Astrocyte (in vitro differentiated cells and primary cell): ENCODE measurements around the gene SCP2D1. TPM values are rescaled to one million over a fixed set of nuclear protein-coding genes. Genes with fewer than 3 reads are reported as not detected.

Experiments
- DNase-seq: peaks from one replicate; pipeline ENCODE4 v3.0.0-alpha.2; 2010; ENCODE audit warnings: low read depth
- FAIRE-seq: peaks from 2 replicates; lab custom pipeline; 2011; peaks lifted over from hg19 to GRCh38; lab: Jason Lieb, UNC
- H2AFZ ChIP-seq: 2 replicates; pipeline ENCODE4 v1.6.0; 2012; ENCODE audit warnings: low read depth, low read length, inconsistent platforms
- H3K27ac ChIP-seq: 2 replicates; pipeline ENCODE4 v1.5.1; 2011; ENCODE audit warnings: low read depth, low read length, inconsistent platforms
- H3K27me3 ChIP-seq: 2 replicates; pipeline ENCODE4 v1.6.0; 2011; ENCODE audit warnings: low read length, inconsistent platforms; ENCODE audit not compliant: insufficient read depth
- H3K36me3 ChIP-seq: 2 replicates; pipeline ENCODE4 v1.5.1; 2011; ENCODE audit warnings: low read length, inconsistent platforms; ENCODE audit not compliant: insufficient read depth
- H3K4me1 ChIP-seq: 2 replicates; pipeline ENCODE4 v1.5.1; 2011; ENCODE audit warnings: low read length, inconsistent platforms; ENCODE audit not compliant: insufficient read depth
- H3K4me2 ChIP-seq: 2 replicates; pipeline ENCODE4 v1.6.0; 2012; ENCODE audit warnings: low read length, inconsistent platforms
- H3K4me3 ChIP-seq: 2 replicates; pipeline ENCODE4 v1.5.1; 2011; ENCODE audit warnings: low read depth, mild to moderate bottlenecking, low read length, inconsistent platforms; ENCODE audit not compliant: insufficient read depth
- H3K79me2 ChIP-seq: 2 replicates; pipeline ENCODE4 v1.6.0; 2012; ENCODE audit warnings: mild to moderate bottlenecking, low read length, inconsistent platforms; ENCODE audit not compliant: insufficient read depth
- H3K9ac ChIP-seq: 2 replicates; pipeline ENCODE4 v1.6.0; 2012; ENCODE audit warnings: mild to moderate bottlenecking, low read length, inconsistent platforms
- H3K9me3 ChIP-seq: 2 replicates; pipeline ENCODE4 v1.5.1; 2012; ENCODE audit warnings: low read depth, mild to moderate bottlenecking, low read length, inconsistent platforms; ENCODE audit not compliant: insufficient read depth
- H4K20me1 ChIP-seq: 2 replicates; pipeline ENCODE4 v1.6.0; 2012; ENCODE audit warnings: low read length, inconsistent platforms; ENCODE audit not compliant: insufficient read depth
- H3K27ac Mint-ChIP-seq: one replicate; pipeline ENCODE4 v1.8.0; 2021; ENCODE audit warnings: mild to moderate bottlenecking, mixed read lengths; ENCODE audit not compliant: unreplicated experiment
- H3K27me3 Mint-ChIP-seq: one replicate; pipeline ENCODE4 v1.8.0; 2021; ENCODE audit warnings: low read depth, mixed read lengths; ENCODE audit not compliant: unreplicated experiment
- H3K36me3 Mint-ChIP-seq: one replicate; pipeline ENCODE4 v1.8.0; 2021; ENCODE audit warnings: low read depth, mixed read lengths; ENCODE audit not compliant: unreplicated experiment
- H3K4me1 Mint-ChIP-seq: one replicate; pipeline ENCODE4 v1.8.0; 2021; ENCODE audit warnings: low read depth, mixed read lengths; ENCODE audit not compliant: unreplicated experiment
- H3K4me3 Mint-ChIP-seq: one replicate; pipeline ENCODE4 v1.8.0; 2021; ENCODE audit warnings: mild to moderate bottlenecking, moderate library complexity, mixed read lengths; ENCODE audit not compliant: unreplicated experiment
- H3K9me3 Mint-ChIP-seq: one replicate; pipeline ENCODE4 v1.8.0; 2021; ENCODE audit warnings: mild to moderate bottlenecking, mixed read lengths; ENCODE audit not compliant: unreplicated experiment
- CTCF ChIP-seq: IDR thresholded peaks from 2 replicates; pipeline ENCODE4 v1.5.1; 2011; ENCODE audit warnings: low read depth, mild to moderate bottlenecking, inconsistent platforms, low read length, moderate library complexity; ENCODE audit not compliant: insufficient read depth
- EZH2 ChIP-seq: IDR thresholded peaks from 2 replicates; pipeline ENCODE4 v1.6.1; 2012; ENCODE audit warnings: mild to moderate bottlenecking, low read length, inconsistent platforms; ENCODE audit not compliant: insufficient read depth
- total RNA-seq: library from RNA; stranded (reverse); gene quantifications from 2 replicates; pipeline ENCODE4 v1.2.1, GENCODE V29; 2021

SCP2D1 gene
- total RNA-seq, 1 donor from 2014 or later = not detected

- H3K27me3 Mint-ChIP-seq = peaks cover 4% of the 10 kb centered on the region
- Histone ChIP-seq H3K4me2 (no peak overlapping the region), H4K20me1 (no peaks in the 10 kb centered on the region), H3K4me1 (no peaks in the 10 kb centered on the region), H3K4me3 (no peak overlapping the region), H3K79me2 (no peaks in the 10 kb centered on the region), H2AFZ (no peak overlapping the region), H3K27ac (no peak overlapping the region), H3K36me3 (no peaks in the 10 kb centered on the region), H3K9ac (no peak overlapping the region), H3K27me3 (no peaks in the 10 kb centered on the region), H3K9me3 (no peaks in the 10 kb centered on the region)
- H3K4me3 Mint-ChIP-seq = no peak overlapping the region
- TF ChIP-seq CTCF (no peak), EZH2 (no peak)
- peaks cover 27% of the 10 kb centered on the region for H3K4me1 Mint-ChIP-seq
- H3K9me3 Mint-ChIP-seq = peaks cover 2% of the 10 kb centered on the region
- H3K27ac Mint-ChIP-seq = no peak overlapping the region
- FAIRE-seq (no peak), DNase-seq (no peak)
- no peaks in the 10 kb centered on the region for H3K36me3 Mint-ChIP-seq
These were observed 18.4 kb downstream of the SCP2D1 start for GRCh38 chr20:18831830-18832499.

GRCh38 chr20:18832546-18833200 lies 19.1 kb downstream of the SCP2D1 start:
- peaks cover 4% of the 10 kb centered on the region for H3K27me3 Mint-ChIP-seq
- no peak overlapping the region for H3K27ac Mint-ChIP-seq
- H3K4me1 Mint-ChIP-seq = peaks cover 27% of the 10 kb centered on the region
- H3K27ac ChIP-seq = no peak overlapping the region
- no peak overlapping the region for H2AFZ ChIP-seq
- no peaks in the 10 kb centered on the region for H3K9me3 ChIP-seq
- no peak for FAIRE-seq
- no peaks in the 10 kb centered on the region for H3K27me3 ChIP-seq
- H3K36me3 Mint-ChIP-seq = no peaks in the 10 kb centered on the region
- no peaks in the 10 kb centered on the region for H3K79me2 ChIP-seq
- H3K4me1 ChIP-seq = no peaks in the 10 kb centered on the region
- H3K4me3 ChIP-seq = no peak overlapping the region
- H3K9me3 Mint-ChIP-seq = peaks cover 2% of the 10 kb centered on the region
- DNase-seq = no peak
- H3K9ac ChIP-seq = no peak overlapping the region
- TF ChIP-seq CTCF (no peak), EZH2 (no peak)
- no peak overlapping the region for H3K4me2 ChIP-seq
- no peak overlapping the region for H3K4me3 Mint-ChIP-seq
- no peaks in the 10 kb centered on the region for H3K36me3 ChIP-seq
- no peaks in the 10 kb centered on the region for H4K20me1 ChIP-seq
